ENCODE results near the gene BAHCC1. TPM values are rescaled to one million over a fixed set of nuclear protein-coding genes. Genes with fewer than 3 reads are reported as not detected.
A peak's percentile ranks its signal among the peaks of the same experiment; 100 is the strongest.

The BAHCC1 gene
- total and polyA plus RNA-seq, 2 donors (not counting 3 experiments of a cell fraction or from before 2014, with no cell fraction given): 4.7 to 11.6 TPM

DNA sequence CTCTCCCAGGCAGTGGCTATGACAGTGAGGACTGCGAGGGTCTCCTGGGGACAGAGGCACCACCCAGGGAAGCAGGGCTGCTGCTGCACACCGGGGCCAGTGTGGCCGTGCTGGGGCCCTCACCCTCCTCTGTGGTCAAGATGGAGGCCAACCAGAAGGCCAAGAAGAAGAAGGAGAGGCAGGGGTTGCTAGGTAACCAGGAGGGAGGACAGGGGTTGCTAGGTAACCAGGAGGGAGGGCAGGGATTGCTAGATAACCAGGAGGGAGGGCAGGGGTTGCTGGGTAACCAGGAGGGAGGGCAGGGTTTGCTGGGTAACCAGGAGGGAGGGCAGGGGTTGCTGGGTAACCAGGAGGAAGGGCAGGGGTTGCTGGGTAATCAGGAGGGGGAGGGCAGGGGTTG lies 62.1 kb downstream of the BAHCC1 start:
- no peaks in the 10 kb centered on the region for H4K20me1 ChIP-seq (replicated peaks; ENCODE audit: control insufficient read depth, extremely low read depth, insufficient read depth, low read length)
- ChIA-PET CTCF (interaction anchor here (1.0 to 1.6 kb wide), 5 partner anchors 11 to 202 kb away, joined by 3 to 9 read pairs (median 6); no protein-coding TSS in a partner anchor), POLR2A (interaction anchor here (1.0 kb wide), 1 partner anchor 62 kb away, joined by 3 read pairs; the partner anchor contains the start of gene BAHCC1)
- peak overlapping the region; percentile 39 for H3K27ac ChIP-seq (ENCODE audit: insufficient read depth, low read depth, low read length)
- dilution Hi-C loops (cut with MboI; ENCODE audit: extremely low pct_ligation_motif_present, low sequenced_read_pairs) (no loop called here), intact Hi-C loops (cut with micrococcal nuclease) (loop anchor here (2.0 to 5.0 kb wide), 2 partner anchors 40 to 63 kb away; partner anchors contain the start of gene BAHCC1)
- TF ChIP-seq MYC (IDR thresholded peaks at IDR 0.05; ENCODE audit: low read depth, low read length) (no peak), POLR2AphosphoS5 (IDR thresholded peaks at IDR 0.05; ENCODE audit: insufficient read depth, low read depth, low read length) (no peak), POLR2A (IDR thresholded peaks at IDR 0.05; ENCODE audit: low read depth, low read length) (no peak), GATA2 (IDR thresholded peaks at IDR 0.05; ENCODE audit: insufficient read depth, insufficient read length, low read depth, low read length) (no peak), FOS (IDR thresholded peaks at IDR 0.05; ENCODE audit: borderline replicate concordance, insufficient read depth, low read length) (no peak), JUN (IDR thresholded peaks at IDR 0.05; ENCODE audit: borderline replicate concordance, insufficient read depth, insufficient read length, low read depth) (no peak), EZH2 (IDR thresholded peaks at IDR 0.05; ENCODE audit: borderline replicate concordance, low read depth, low read length, severe bottlenecking) (no peak)
- TF ChIP-seq, protein P1, sequence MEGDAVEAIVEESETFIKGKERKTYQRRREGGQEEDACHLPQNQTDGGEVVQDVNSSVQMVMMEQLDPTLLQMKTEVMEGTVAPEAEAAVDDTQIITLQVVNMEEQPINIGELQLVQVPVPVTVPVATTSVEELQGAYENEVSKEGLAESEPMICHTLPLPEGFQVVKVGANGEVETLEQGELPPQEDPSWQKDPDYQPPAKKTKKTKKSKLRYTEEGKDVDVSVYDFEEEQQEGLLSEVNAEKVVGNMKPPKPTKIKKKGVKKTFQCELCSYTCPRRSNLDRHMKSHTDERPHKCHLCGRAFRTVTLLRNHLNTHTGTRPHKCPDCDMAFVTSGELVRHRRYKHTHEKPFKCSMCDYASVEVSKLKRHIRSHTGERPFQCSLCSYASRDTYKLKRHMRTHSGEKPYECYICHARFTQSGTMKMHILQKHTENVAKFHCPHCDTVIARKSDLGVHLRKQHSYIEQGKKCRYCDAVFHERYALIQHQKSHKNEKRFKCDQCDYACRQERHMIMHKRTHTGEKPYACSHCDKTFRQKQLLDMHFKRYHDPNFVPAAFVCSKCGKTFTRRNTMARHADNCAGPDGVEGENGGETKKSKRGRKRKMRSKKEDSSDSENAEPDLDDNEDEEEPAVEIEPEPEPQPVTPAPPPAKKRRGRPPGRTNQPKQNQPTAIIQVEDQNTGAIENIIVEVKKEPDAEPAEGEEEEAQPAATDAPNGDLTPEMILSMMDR (IDR thresholded peaks at IDR 0.05; ENCODE audit: extremely low read depth in 1 of 2, insufficient read depth in 1 of 2, low read depth in 1 of 2, low read length in 2 of 2): no peak
- TF ChIP-seq, protein P2, sequence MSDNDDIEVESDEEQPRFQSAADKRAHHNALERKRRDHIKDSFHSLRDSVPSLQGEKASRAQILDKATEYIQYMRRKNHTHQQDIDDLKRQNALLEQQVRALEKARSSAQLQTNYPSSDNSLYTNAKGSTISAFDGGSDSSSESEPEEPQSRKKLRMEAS (IDR thresholded peaks at IDR 0.05; ENCODE audit: insufficient read depth, insufficient read length): no peak
- H3K9me1 ChIP-seq (replicated peaks; ENCODE audit: control insufficient read depth, extremely low read depth, insufficient read depth, low read length): no peaks in the 10 kb centered on the region
- peak overlapping the region; percentile 35 for H3K9ac ChIP-seq (replicated peaks; ENCODE audit: extremely low read depth, insufficient read depth, low read length)
- peaks cover 19% of the 10 kb centered on the region for H3K4me1 ChIP-seq (ENCODE audit: control insufficient read depth, extremely low read depth, insufficient read depth, low read length)
- no peaks in the 10 kb centered on the region for H3K36me3 ChIP-seq (ENCODE audit: control insufficient read depth in 2 of 2, extremely low read depth in 1 of 2, insufficient read depth in 2 of 2, low read length in 2 of 2)
- FAIRE-seq (no peak), DNase-seq (ENCODE audit: low read depth, low spot score) (no peak)
- no peaks in the 10 kb centered on the region for H3K27me3 ChIP-seq (ENCODE audit: control insufficient read depth in 2 of 2, insufficient read depth in 2 of 2, low read length in 2 of 2)
- BruUV-seq (replicated peaks): no TSS peak
- peak overlapping the region; percentile 15 for H3K4me2 ChIP-seq (ENCODE audit: insufficient read depth, low read length)
- H2AFZ ChIP-seq (ENCODE audit: low read depth, low read length): no peak overlapping the region
- no peak overlapping the region for H3K4me3 ChIP-seq (replicated peaks in 1 of 3; ENCODE audit: insufficient read depth in 1 of 3, low read depth in 1 of 3, low read length in 3 of 3)
- H3K79me2 ChIP-seq (ENCODE audit: control insufficient read depth, insufficient read depth, low read length): no peaks in the 10 kb centered on the region
- H3K9me3 ChIP-seq (replicated peaks; ENCODE audit: control insufficient read depth, insufficient read depth, low read length): no peaks in the 10 kb centered on the region

All from endothelial cell of umbilical vein (primary cell).